Keratinocyte (primary cell): ENCODE measurements around the gene PKNOX1. TPM values are rescaled to one million over a fixed set of nuclear protein-coding genes. Genes with fewer than 3 reads are reported as not detected.
"Not testable (repeated sequence)": the region's sequence is repeated elsewhere in the genome, so short reads cannot be mapped to it uniquely, and the experiment has no call there.

Experiments used
- DNase-seq: peaks from one replicate; pipeline ENCODE4 v3.0.0-alpha.2; 2011; ENCODE audit warnings: low read depth, missing footprints, low spot score
- FAIRE-seq: peaks from 2 replicates; lab custom pipeline; 2011; peaks lifted over from hg19 to GRCh38; lab: Jason Lieb, UNC
- H2AFZ ChIP-seq: 2 replicates; pipeline ENCODE4 v1.6.0; 2012; ENCODE audit warnings: low read length, control low read depth, inconsistent platforms; ENCODE audit not compliant: control insufficient read depth
- H3K27ac ChIP-seq: 2 replicates; pipeline ENCODE4 v1.5.1; 2011; ENCODE audit warnings: low read length; ENCODE audit not compliant: control insufficient read depth, insufficient read depth
- H3K27me3 ChIP-seq: 3 replicates; pipeline ENCODE4 v1.6.0; 2011; ENCODE audit warnings: low read length; ENCODE audit not compliant: control insufficient read depth, insufficient read depth; ENCODE audit errors: extremely low read depth
- H3K36me3 ChIP-seq, 2 experiments: 2 replicates in 1 of 2; 3 replicates in 1 of 2; pipeline ENCODE4 v1.5.1; 2011; ENCODE audit warnings: low read length in 2 of 2, mild to moderate bottlenecking in 1 of 2; ENCODE audit not compliant: control insufficient read depth in 2 of 2, insufficient read depth in 2 of 2; ENCODE audit errors: extremely low read depth in 1 of 2
- H3K4me1 ChIP-seq: 3 replicates; pipeline ENCODE4 v1.5.1; 2011; ENCODE audit warnings: low read length; ENCODE audit not compliant: control insufficient read depth, insufficient read depth; ENCODE audit errors: extremely low read depth
- H3K4me2 ChIP-seq: 3 replicates; pipeline ENCODE4 v1.6.0; 2011; ENCODE audit warnings: low read depth, low read length; ENCODE audit not compliant: control insufficient read depth, insufficient read depth; ENCODE audit errors: extremely low read depth
- H3K4me3 ChIP-seq, 3 experiments: fragments of 200-600 bp in 1 of 3; sonication (generic) in 1 of 3; 2 replicates in 2 of 3; 3 replicates in 1 of 3; pipeline ENCODE4 v1.5.1; 2011 to 2016; ENCODE audit warnings: low read length in 3 of 3, mild to moderate bottlenecking in 3 of 3, control low read depth in 2 of 3, inconsistent platforms in 1 of 3, low read depth in 1 of 3, mixed read lengths in 1 of 3, mixed run types in 1 of 3, moderate library complexity in 1 of 3; ENCODE audit not compliant: control insufficient read depth in 2 of 3, insufficient read depth in 2 of 3; ENCODE audit errors: extremely low read depth in 1 of 3
- H3K79me2 ChIP-seq: 2 replicates; pipeline ENCODE4 v1.6.0; 2012; ENCODE audit warnings: low read length; ENCODE audit not compliant: control insufficient read depth, insufficient read depth
- H3K9ac ChIP-seq: 3 replicates; pipeline ENCODE4 v1.6.0; 2011; ENCODE audit warnings: low read length; ENCODE audit not compliant: control insufficient read depth, insufficient read depth; ENCODE audit errors: extremely low read depth
- H3K9me1 ChIP-seq: 3 replicates; pipeline ENCODE4 v1.6.0; 2011; ENCODE audit warnings: low read length; ENCODE audit not compliant: control insufficient read depth, insufficient read depth; ENCODE audit errors: extremely low read depth
- H3K9me3 ChIP-seq: 2 replicates; pipeline ENCODE4 v1.5.1; 2012; ENCODE audit warnings: low read depth, low read length; ENCODE audit not compliant: control insufficient read depth
- H4K20me1 ChIP-seq: 3 replicates; pipeline ENCODE4 v1.6.0; 2011; ENCODE audit warnings: low read length; ENCODE audit not compliant: control insufficient read depth, insufficient read depth; ENCODE audit errors: extremely low read depth
- EZH2 ChIP-seq: IDR thresholded peaks from one replicate; pipeline ENCODE4 v1.6.1; 2012; ENCODE audit warnings: inconsistent platforms, mild to moderate bottlenecking, low read length, moderate library complexity
- dilution Hi-C: fragments of 300-500 bp; cut with MboI; formaldehyde crosslinking; loops from one replicate; pipeline ENCODE4 v1.7.0; 2020; ENCODE audit warnings: low sequenced_read_pairs; ENCODE audit not compliant: extremely low pct_ligation_motif_present
- polyA plus RNA-seq, 5 experiments: library from polyadenylated mRNA; depleted of rRNA in 3 of 5; stranded (reverse) in 3 of 5; stranded (forward) in 1 of 5; unstranded in 1 of 5; fragments of >200 nt; gene quantifications; 1 replicate in 1 of 5; 2 replicates in 3 of 5; 3 replicates in 1 of 5; pipeline versions ENCODE4 v1.2.1 to v1.2.3, GENCODE V29; 2011 to 2012; ENCODE audit warnings: missing spikeins in 2 of 5, low read depth in 1 of 5, low replicate concordance in 1 of 5
- TF ChIP-seq, protein P1 (sequence below), 3 experiments: IDR thresholded peaks in 1 of 3; conservative IDR thresholded peaks in 1 of 3; optimal IDR thresholded peaks in 1 of 3; 2 replicates in 2 of 3; 3 replicates in 1 of 3; pipeline versions ENCODE3 to v1.5.1; 2011; ENCODE audit warnings: low read length in 3 of 3, mild to moderate bottlenecking in 3 of 3, moderate library complexity in 2 of 3, control low read depth in 1 of 3, inconsistent platforms in 1 of 3; ENCODE audit not compliant: insufficient read depth in 2 of 3; ENCODE audit errors: extremely low read depth in 1 of 3

The PKNOX1 gene
- polyA plus RNA-seq, 1 donor (not counting 4 experiments of a cell fraction or from before 2014, with no cell fraction given): 33.3 TPM

DNA sequence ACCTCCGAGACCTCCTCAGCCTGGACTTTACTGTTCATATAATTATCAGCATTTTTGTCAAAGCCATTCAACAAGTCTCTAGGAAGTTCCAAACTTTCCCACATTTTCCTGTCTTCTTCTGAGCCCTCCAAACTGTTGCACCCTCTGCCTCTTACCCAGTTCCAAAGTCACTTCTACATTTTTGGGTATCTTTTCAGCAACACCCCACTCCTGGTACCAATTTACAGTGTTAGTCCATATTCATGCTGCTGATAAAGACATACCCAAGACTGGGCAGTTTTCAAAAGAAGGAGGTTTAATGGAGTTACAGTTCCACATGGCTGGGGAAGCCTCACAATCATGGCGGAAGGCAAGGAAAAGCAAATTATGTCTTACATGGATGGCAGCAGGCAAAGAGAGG is 25.7 kb downstream of the PKNOX1 start:
- H3K9me3 ChIP-seq, dilution Hi-C loops, H3K4me2 ChIP-seq, DNase-seq, H3K36me3 ChIP-seq, H2AFZ ChIP-seq, H3K9me1 ChIP-seq, H3K27me3 ChIP-seq, H4K20me1 ChIP-seq, H3K27ac ChIP-seq, FAIRE-seq, H3K79me2 ChIP-seq, H3K4me1 ChIP-seq, H3K4me3 ChIP-seq, H3K9ac ChIP-seq: not testable (repeated sequence)

DNA sequence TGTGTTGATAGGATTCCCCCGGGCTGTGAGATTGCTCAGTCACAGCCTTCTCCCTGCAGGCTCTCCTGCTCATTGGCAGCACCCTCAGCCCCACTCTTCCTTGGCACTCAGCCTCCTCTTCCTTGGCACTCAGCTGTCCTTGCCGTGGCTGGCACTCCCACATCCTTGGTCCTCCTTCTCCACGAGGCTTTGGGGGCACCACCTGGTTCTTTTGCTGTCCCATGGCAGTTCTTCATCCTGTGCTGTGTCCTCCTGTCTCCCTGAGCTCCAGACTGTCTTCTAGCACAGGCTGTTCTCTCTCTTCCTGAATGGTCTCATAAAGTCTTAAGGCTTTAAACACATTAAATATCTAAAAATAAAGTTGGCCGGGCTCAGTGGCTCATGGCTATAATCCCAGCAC is 27.0 kb downstream of the PKNOX1 start:
- Histone ChIP-seq H3K4me2 (no peak overlapping the region), H3K4me3 (no peak overlapping the region), H3K27me3 (no peaks in the 10 kb centered on the region), H3K27ac (no peak overlapping the region), H4K20me1 (no peaks in the 10 kb centered on the region), H3K9ac (no peak overlapping the region), H3K4me1 (no peaks in the 10 kb centered on the region), H3K9me1 (no peaks in the 10 kb centered on the region), H3K9me3 (peaks cover 2% of the 10 kb centered on the region), H3K36me3 (peaks cover 2 to 3% of the 10 kb centered on the region in 2 experiments), H3K79me2 (no peaks in the 10 kb centered on the region), H2AFZ (no peak overlapping the region)
- TF ChIP-seq, protein P1, sequence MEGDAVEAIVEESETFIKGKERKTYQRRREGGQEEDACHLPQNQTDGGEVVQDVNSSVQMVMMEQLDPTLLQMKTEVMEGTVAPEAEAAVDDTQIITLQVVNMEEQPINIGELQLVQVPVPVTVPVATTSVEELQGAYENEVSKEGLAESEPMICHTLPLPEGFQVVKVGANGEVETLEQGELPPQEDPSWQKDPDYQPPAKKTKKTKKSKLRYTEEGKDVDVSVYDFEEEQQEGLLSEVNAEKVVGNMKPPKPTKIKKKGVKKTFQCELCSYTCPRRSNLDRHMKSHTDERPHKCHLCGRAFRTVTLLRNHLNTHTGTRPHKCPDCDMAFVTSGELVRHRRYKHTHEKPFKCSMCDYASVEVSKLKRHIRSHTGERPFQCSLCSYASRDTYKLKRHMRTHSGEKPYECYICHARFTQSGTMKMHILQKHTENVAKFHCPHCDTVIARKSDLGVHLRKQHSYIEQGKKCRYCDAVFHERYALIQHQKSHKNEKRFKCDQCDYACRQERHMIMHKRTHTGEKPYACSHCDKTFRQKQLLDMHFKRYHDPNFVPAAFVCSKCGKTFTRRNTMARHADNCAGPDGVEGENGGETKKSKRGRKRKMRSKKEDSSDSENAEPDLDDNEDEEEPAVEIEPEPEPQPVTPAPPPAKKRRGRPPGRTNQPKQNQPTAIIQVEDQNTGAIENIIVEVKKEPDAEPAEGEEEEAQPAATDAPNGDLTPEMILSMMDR (optimal IDR thresholded peaks at IDR 0.05 in 1 of 3, IDR thresholded peaks at IDR 0.05 in 1 of 3, conservative IDR thresholded peaks at IDR 0.05 in 1 of 3; ENCODE audit: extremely low read depth in 1 of 3, insufficient read depth in 2 of 3, low read length in 3 of 3): no peak
- no peak for TF ChIP-seq EZH2
- FAIRE-seq: no peak
- DNase-seq: no peak
- dilution Hi-C loops: no loop called here

DNA sequence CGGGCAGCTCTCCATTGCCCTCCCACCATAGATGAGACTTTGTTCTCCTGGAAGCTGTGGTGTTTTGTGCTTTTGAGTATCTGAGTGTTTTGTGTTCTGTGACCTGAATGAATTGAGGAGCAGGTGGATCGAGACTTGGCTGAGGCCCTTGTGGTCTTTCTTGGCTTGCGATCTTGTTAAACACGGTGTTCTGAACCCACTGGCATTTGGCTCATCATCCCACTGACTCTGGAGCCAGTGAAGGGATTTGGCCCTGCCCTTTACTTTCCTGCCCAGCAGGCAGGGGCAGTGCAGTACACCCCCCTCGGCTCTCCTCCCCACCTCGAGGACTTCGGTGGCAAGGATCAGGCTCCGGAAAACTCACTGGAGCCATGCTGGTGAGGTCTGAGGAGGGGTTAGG is 30.6 kb downstream of the PKNOX1 start:
- H3K9ac ChIP-seq: no peak overlapping the region
- DNase-seq (no peak), FAIRE-seq (no peak)
- H3K4me3 ChIP-seq: no peak overlapping the region
- H3K4me2 ChIP-seq: no peak overlapping the region
- H3K79me2 ChIP-seq: no peaks in the 10 kb centered on the region
- no peaks in the 10 kb centered on the region for H3K9me1 ChIP-seq
- peaks cover 7% of the 10 kb centered on the region in 2 experiments for H3K36me3 ChIP-seq
- no peaks in the 10 kb centered on the region for H3K27me3 ChIP-seq
- H3K4me1 ChIP-seq: no peaks in the 10 kb centered on the region
- no peak for TF ChIP-seq EZH2
- TF ChIP-seq, protein P1 (optimal IDR thresholded peaks at IDR 0.05 in 1 of 3, IDR thresholded peaks at IDR 0.05 in 1 of 3, conservative IDR thresholded peaks at IDR 0.05 in 1 of 3; ENCODE audit: extremely low read depth in 1 of 3, insufficient read depth in 2 of 3, low read length in 3 of 3): no peak
- H2AFZ ChIP-seq: no peak overlapping the region
- H3K9me3 ChIP-seq: no peaks in the 10 kb centered on the region
- no peak overlapping the region for H3K27ac ChIP-seq
- dilution Hi-C loops: no loop called here
- no peaks in the 10 kb centered on the region for H4K20me1 ChIP-seq
